IMR-90 (cell line): ENCODE data around the gene DYSF. TPM values are rescaled to one million over a fixed set of nuclear protein-coding genes. Genes with fewer than 3 reads are reported as not detected.

Experiments used
- ATAC-seq: fragments of 200-7000 bp; cut with Tn5 transposase; 2 replicates; pipeline ENCODE4 v1.9.1; 2020; ENCODE audit warnings: low read depth, mild to moderate bottlenecking, moderate library complexity
- BruUV-seq: library from RNA; stranded (reverse); fragments of 400-500 nt; replicated peaks from 2 replicates; lab custom pipeline; 2021; lab: Mats Ljungman, UMichigan
- CTCF ChIA-PET: fragments of 300-600 bp; formaldehyde crosslinking; extraction: SDS; loops from one replicate; lab custom pipeline; 2021; ENCODE audit warnings: antibody characterized with exemption; lab: Yijun Ruan, JAX
- POLR2A ChIA-PET: fragments of 300-600 bp; sonication (Branson Sonifier 250); formaldehyde crosslinking; loops from one replicate; lab custom pipeline; 2022; ENCODE audit warnings: antibody characterized with exemption; ENCODE audit not compliant: unreplicated experiment; lab: Charles Lee
- DNase-seq: peaks from one replicate; pipeline ENCODE4 v3.0.0; 2013
- H2AFZ ChIP-seq: replicated peaks from 2 replicates; pipeline ENCODE3; 2013; ENCODE audit warnings: low read length, mild to moderate bottlenecking; ENCODE audit not compliant: poor library complexity
- H2AK5ac ChIP-seq: 2 replicates; pipeline ENCODE4 v1.6.1; 2013; ENCODE audit warnings: low read depth, low read length, inconsistent platforms
- H2AK9ac ChIP-seq: replicated peaks from 2 replicates; pipeline ENCODE3; 2013; ENCODE audit warnings: mild to moderate bottlenecking, low read depth, low read length, moderate library complexity; ENCODE audit not compliant: poor library complexity
- H2BK120ac ChIP-seq: 2 replicates; pipeline ENCODE4 v1.6.1; 2013; ENCODE audit warnings: low read depth, low read length, inconsistent platforms
- H2BK15ac ChIP-seq: 3 replicates; pipeline ENCODE4 v1.6.1; 2013; ENCODE audit warnings: low read depth, low read length, inconsistent platforms
- H2BK20ac ChIP-seq: 2 replicates; pipeline ENCODE4 v1.6.1; 2013; ENCODE audit warnings: low read depth, mild to moderate bottlenecking, inconsistent platforms, low read length, moderate library complexity
- H2BK5ac ChIP-seq: 2 replicates; pipeline ENCODE4 v1.6.1; 2013; ENCODE audit warnings: mild to moderate bottlenecking, low read depth, low read length, inconsistent platforms; ENCODE audit not compliant: poor library complexity, severe bottlenecking
- H3K14ac ChIP-seq: replicated peaks from 2 replicates; pipeline ENCODE4 v1.6.1; 2013; ENCODE audit warnings: low read depth, low read length, inconsistent platforms
- H3K18ac ChIP-seq: 2 replicates; pipeline ENCODE4 v1.6.1; 2013; ENCODE audit warnings: low read depth, low read length, control low read depth
- H3K23ac ChIP-seq: 2 replicates; pipeline ENCODE4 v1.6.1; 2013; ENCODE audit warnings: low read depth, low read length, inconsistent platforms
- H3K27ac ChIP-seq: 2 replicates; pipeline ENCODE4 v1.5.1; 2013; ENCODE audit warnings: mild to moderate bottlenecking, control low read depth, low read length; ENCODE audit not compliant: insufficient read depth
- H3K27me3 ChIP-seq: 2 replicates; pipeline ENCODE4 v1.6.1; 2013; ENCODE audit warnings: low read length; ENCODE audit not compliant: control insufficient read depth, insufficient read depth
- H3K36me3 ChIP-seq: 2 replicates; pipeline ENCODE4 v1.6.1; 2013; ENCODE audit warnings: low read length, mixed read lengths; ENCODE audit not compliant: control insufficient read depth, insufficient read depth
- H3K4ac ChIP-seq: 2 replicates; pipeline ENCODE4 v1.6.1; 2013; ENCODE audit warnings: low read depth, low read length, inconsistent platforms
- H3K4me1 ChIP-seq: 2 replicates; pipeline ENCODE4 v1.6.1; 2013; ENCODE audit warnings: low read length, mixed read lengths; ENCODE audit not compliant: control insufficient read depth, insufficient read depth
- H3K4me2 ChIP-seq: 2 replicates; pipeline ENCODE4 v1.6.1; 2013; ENCODE audit warnings: low read depth, mild to moderate bottlenecking, control low read depth, low read length, moderate library complexity
- H3K4me3 ChIP-seq: 2 replicates; pipeline ENCODE4 v1.5.1; 2013; ENCODE audit warnings: low read depth, mild to moderate bottlenecking, control low read depth, low read length, moderate library complexity; ENCODE audit not compliant: insufficient read depth
- H3K56ac ChIP-seq: 2 replicates; pipeline ENCODE4 v1.6.1; 2013; ENCODE audit warnings: low read length, inconsistent platforms; ENCODE audit not compliant: insufficient read depth; ENCODE audit errors: extremely low read depth
- H3K79me1 ChIP-seq, 2 experiments: 2 replicates each; pipeline ENCODE4 v1.6.1; 2013; ENCODE audit warnings: low read length in 2 of 2, inconsistent platforms in 1 of 2, low read depth in 1 of 2
- H3K9ac ChIP-seq: 2 replicates; pipeline ENCODE4 v1.6.1; 2013; ENCODE audit warnings: low read depth, low read length, control low read depth
- H3K9me1 ChIP-seq: 2 replicates; pipeline ENCODE4 v1.6.1; 2013; ENCODE audit warnings: low read length, inconsistent platforms; ENCODE audit not compliant: insufficient read depth
- H3K9me3 ChIP-seq: 2 replicates; pipeline ENCODE4 v1.6.1; 2013; ENCODE audit warnings: low read length; ENCODE audit not compliant: control insufficient read depth, insufficient read depth
- H4K20me1 ChIP-seq: 2 replicates; pipeline ENCODE4 v1.6.1; 2013; ENCODE audit warnings: low read length, inconsistent platforms; ENCODE audit not compliant: insufficient read depth
- H4K5ac ChIP-seq: 2 replicates; pipeline ENCODE4 v1.6.1; 2013; ENCODE audit warnings: mild to moderate bottlenecking, low read depth, low read length, control low read depth
- H4K8ac ChIP-seq, 2 experiments: 2 replicates each; pipeline ENCODE4 v1.6.1; 2013; ENCODE audit warnings: low read depth in 2 of 2, low read length in 2 of 2, control low read depth in 1 of 2, inconsistent platforms in 1 of 2
- H4K91ac ChIP-seq: 2 replicates; pipeline ENCODE4 v1.6.1; 2013; ENCODE audit warnings: low read depth, low read length, inconsistent platforms; ENCODE audit not compliant: insufficient read depth
- MXI1 ChIP-seq: IDR thresholded peaks from 2 replicates; pipeline ENCODE4 v1.6.1; 2012; ENCODE audit warnings: low read depth, mild to moderate bottlenecking, low read length, moderate library complexity, borderline replicate concordance
- WGBS, 2 experiments: methylation state at CpG; one replicate each; pipeline versions ENCODE4 v1.1.5 to v1.1.7; 2013; ENCODE audit warnings: missing lambda C conversion rate in 2 of 2; ENCODE audit not compliant: insufficient read length in 1 of 2; ENCODE audit errors: extremely low coverage in 2 of 2; 5-methylcytosine and 5-hydroxymethylcytosine counted together
- dilution Hi-C: fragments of 300-500 bp; cut with HindIII; formaldehyde crosslinking; loops from one replicate; pipeline ENCODE4 v1.14.3; 2018; ENCODE audit warnings: low sequenced_read_pairs; ENCODE audit not compliant: unreplicated experiment
- in situ Hi-C: fragments of 300-500 bp; cut with MboI; formaldehyde crosslinking; loops from 3 replicates; pipeline ENCODE4 v1.14.3; 2019; ENCODE audit warnings: low sequenced_read_pairs, inconsistent platforms, mixed read lengths
- intact Hi-C: fragments of 100-400 bp; cut with micrococcal nuclease; formaldehyde crosslinking; loops from 2 replicates; pipeline ENCODE4 v1.10.0; 2022
- polyA plus RNA-seq, 3 experiments: library from polyadenylated mRNA; depleted of rRNA; stranded (reverse); fragments of >200 nt; gene quantifications; 2 replicates each; pipeline ENCODE4 v1.2.3, GENCODE V29; 2012; ENCODE audit warnings: low replicate concordance in 1 of 3
- total RNA-seq: library from RNA; depleted of rRNA; stranded (reverse); fragments of >200 nt; gene quantifications from 2 replicates; pipeline ENCODE4 v1.2.3, GENCODE V29; 2012
- TF ChIP-seq, protein P1 (sequence below): conservative IDR thresholded peaks from 2 replicates; pipeline ENCODE4 v1.5.1; 2012; ENCODE audit warnings: mild to moderate bottlenecking, low read depth, low read length, improper control_type of control experiment

The DYSF gene
- total and polyA plus RNA-seq, 2 of the 4 experiments (the other 2 are of a cell fraction): 0.09 to 0.18 TPM

DNA sequence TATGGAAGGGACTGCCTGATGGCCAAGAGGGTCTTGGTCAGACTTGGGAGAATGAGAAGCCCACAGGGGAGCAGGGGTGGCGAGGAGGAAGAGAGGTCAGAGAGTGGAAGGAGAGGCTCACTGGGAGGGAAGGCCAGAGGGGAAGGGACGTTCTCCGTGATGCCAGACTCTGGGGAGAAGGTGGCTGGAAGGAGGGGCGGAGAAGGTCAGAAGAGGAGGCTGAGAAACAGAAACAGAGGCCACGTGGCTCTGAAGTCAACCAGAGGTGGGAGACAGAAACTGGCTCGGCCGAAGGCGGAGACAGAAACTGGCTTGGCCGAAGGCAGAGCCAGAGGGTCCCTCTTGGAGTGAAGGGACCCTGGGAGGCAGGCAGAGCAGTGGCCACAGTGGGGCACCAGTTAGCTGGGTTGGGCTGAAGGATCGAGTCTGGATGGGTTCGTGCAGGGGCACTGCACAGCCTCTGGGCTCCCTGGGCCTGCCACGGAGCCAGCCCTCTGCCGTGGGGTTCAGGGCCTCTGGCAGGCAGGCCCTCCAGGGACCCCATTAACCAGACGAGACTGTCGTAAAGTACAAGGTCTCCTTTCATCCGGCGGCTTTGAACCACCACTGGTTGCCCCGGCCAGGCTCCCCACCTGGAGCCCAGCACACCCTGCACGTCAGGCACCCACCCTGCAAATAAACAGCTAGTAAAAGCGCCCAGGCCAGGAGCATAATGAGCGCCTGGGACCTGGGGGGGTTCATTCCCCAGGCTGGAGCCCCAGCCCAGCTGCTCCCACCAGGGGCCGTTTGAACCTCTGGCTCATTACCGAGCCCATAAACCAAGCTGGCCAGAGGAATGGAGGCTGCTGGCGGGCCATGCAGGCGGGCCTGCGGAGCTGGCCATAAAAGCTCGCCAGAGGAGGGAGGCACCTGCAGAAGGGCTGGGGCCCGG, 218.8 kb downstream of the DYSF start:
- Histone ChIP-seq H2AK9ac (peak overlapping the region; percentile 28), H4K91ac (no peak overlapping the region), H2BK120ac (no peak overlapping the region), H3K23ac (no peak overlapping the region), H4K5ac (no peak overlapping the region), H2AFZ (peak overlapping the region; percentile 32), H3K9me3 (no peaks in the 10 kb centered on the region), H4K8ac (no peak overlapping the region), H3K4me1 (no peaks in the 10 kb centered on the region), H3K4me3 (no peak overlapping the region), H2BK20ac (no peak overlapping the region), H3K4ac (no peak overlapping the region), H3K79me1 (no peaks in the 10 kb centered on the region), H3K9ac (no peak overlapping the region), H3K56ac (no peak overlapping the region), H3K9me1 (no peaks in the 10 kb centered on the region), H3K14ac (no peak overlapping the region), H3K27ac (no peak overlapping the region), H3K18ac (no peak overlapping the region), H4K20me1 (no peaks in the 10 kb centered on the region), H3K27me3 (peaks cover 7% of the 10 kb centered on the region), H2AK5ac (no peak overlapping the region), H3K36me3 (no peaks in the 10 kb centered on the region), H2BK5ac (no peak overlapping the region), H3K4me2 (no peak overlapping the region), H2BK15ac (no peak overlapping the region)
- intact Hi-C loops: no loop called here
- dilution Hi-C loops: no loop called here
- CTCF ChIA-PET: interaction anchor here (1.3 kb wide), 1 partner anchor 126 kb away, joined by 3 read pairs; no protein-coding TSS in a partner anchor
- ATAC-seq: no peak
- 37% methylated on average over 7 of the region's 28 CpGs; no CpG with 5 or more reads in 1 of the 2 experiments for WGBS, 2 experiments
- POLR2A ChIA-PET: no interaction called here
- no TSS peak for BruUV-seq
- TF ChIP-seq MXI1: no peak
- TF ChIP-seq, protein P1, sequence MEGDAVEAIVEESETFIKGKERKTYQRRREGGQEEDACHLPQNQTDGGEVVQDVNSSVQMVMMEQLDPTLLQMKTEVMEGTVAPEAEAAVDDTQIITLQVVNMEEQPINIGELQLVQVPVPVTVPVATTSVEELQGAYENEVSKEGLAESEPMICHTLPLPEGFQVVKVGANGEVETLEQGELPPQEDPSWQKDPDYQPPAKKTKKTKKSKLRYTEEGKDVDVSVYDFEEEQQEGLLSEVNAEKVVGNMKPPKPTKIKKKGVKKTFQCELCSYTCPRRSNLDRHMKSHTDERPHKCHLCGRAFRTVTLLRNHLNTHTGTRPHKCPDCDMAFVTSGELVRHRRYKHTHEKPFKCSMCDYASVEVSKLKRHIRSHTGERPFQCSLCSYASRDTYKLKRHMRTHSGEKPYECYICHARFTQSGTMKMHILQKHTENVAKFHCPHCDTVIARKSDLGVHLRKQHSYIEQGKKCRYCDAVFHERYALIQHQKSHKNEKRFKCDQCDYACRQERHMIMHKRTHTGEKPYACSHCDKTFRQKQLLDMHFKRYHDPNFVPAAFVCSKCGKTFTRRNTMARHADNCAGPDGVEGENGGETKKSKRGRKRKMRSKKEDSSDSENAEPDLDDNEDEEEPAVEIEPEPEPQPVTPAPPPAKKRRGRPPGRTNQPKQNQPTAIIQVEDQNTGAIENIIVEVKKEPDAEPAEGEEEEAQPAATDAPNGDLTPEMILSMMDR: 0 out of 2 replicates have a peak, but pooled peaks have one; percentile 1
- DNase-seq: no peak
- in situ Hi-C loops: no loop called here
